Cortex of kidney (tissue), 1 donor: ENCODE measurements around the gene ZNF254.
"Not testable (repeated sequence)": the region's sequence is repeated elsewhere in the genome, so short reads cannot be mapped to it uniquely, and the experiment has no call there.

Source experiments
- DNase-seq: peaks from one replicate; lab custom pipeline; 2025; lab: John Stamatoyannopoulos, UW

ZNF254 gene

GRCh38 chr19:24086974-24087595, at the start of gene ZNF254:
ZNF254 (plus strand) TSS chr19:24087187; CDS start chr19:24087308, 121 bp downstream.
- DNase-seq: no peak

DNA sequence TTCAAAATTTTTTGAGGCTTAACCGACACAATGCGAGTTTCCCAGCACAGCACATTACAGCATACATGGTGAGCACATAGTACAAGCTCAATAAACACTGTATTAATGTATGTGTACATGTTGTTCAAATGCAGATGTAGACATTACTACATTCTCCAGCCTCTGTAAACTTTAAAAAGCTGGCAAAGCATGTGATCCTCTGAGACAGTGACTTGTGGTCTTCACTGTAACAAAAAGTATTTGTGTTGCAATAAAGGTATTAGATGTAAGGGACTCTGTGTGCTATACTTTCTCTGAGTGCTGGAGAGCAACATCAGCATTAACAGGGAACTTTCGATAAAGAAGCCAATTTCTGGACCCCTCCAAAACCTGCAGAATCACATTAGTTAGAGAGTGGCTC, 46.4 kb upstream of the ZNF254 start:
- no peak for DNase-seq

DNA sequence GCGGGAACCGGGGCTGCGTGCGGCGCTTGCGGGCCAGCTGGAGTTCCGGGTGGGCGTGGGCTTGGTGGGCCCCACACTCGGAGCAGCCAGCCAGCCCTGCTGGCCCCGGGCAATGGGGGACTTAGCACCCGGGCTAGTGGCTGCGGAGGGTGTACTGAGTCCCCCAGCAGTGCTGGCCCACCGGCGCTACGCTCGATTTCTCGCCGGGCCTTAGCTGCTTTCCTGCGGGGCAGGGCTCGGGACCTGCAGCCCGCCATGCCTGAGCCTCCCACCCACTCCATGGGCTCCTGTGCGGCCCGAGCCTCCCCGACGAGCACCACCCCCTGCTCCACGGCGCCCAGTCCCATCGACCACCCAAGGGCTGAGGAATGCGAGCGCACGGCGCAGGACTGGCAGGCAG, 45.7 kb upstream of the ZNF254 start:
- DNase-seq: not testable (repeated sequence)

GRCh38 chr19:24046550-24046949, 40.4 kb upstream of the ZNF254 start:
- no peak for DNase-seq

DNA sequence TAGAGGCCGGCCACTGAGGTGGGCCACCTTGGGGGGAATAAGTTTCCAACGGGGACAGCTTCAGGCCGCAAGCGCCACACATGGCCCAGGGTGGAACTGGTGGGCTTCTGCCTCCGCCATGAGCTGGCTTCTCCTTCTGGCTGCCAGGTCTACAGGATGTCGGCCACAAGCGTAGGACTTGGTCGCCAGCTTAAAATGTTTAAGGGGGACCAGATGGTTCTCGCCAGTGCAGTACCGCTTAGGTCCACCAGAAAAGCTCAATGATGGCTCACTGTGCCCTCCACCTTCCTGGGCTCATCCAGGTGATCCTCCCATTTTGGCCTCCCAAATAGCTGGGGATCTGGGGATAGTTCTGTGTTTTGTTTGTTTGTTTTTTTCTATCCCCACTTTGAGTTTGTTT, 38.7 kb upstream of the ZNF254 start:
- no peak for DNase-seq

- DNase-seq: no peak
Measured at GRCh38 chr19:24049537-24049936, 37.5 kb upstream of the ZNF254 start.

DNA sequence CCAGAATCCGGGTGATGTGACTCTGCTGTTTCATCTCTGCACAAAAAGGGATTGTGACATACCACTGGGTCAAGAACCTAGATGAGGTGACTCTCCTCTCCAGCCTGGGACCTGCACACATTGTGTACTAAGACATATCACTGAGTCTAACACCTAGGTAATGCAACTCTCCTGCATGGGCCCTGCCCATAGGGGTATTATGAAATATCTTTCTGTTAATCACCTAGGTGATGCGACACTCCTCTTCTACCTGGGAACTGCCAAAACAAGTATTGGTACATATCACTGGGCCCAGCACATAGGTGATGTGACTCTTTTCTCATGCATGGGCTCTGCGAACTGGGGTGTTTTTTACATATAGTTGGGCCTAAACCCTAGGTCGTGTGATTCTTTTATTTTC, 35.5 kb upstream of the ZNF254 start:
- DNase-seq: no peak

DNA sequence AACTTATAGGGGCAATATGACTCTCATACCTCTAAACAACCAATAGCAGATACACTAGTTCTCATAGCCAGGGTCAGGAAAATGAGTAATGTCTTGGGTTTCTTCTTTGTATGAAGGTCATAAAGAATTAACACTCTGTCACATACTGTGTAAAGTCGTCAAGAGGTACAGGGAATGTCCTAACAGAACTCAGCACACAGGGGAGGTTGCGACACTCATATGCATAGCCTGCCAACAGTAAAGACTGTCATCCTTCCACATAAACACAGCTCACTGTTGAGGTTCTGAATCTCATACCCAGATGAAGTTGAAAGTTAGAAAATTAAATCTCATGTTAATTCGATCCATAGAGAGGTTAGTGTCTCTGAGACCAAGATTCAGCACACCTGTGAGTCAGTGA, 34.2 kb upstream of the ZNF254 start:
- DNase-seq: no peak

DNA sequence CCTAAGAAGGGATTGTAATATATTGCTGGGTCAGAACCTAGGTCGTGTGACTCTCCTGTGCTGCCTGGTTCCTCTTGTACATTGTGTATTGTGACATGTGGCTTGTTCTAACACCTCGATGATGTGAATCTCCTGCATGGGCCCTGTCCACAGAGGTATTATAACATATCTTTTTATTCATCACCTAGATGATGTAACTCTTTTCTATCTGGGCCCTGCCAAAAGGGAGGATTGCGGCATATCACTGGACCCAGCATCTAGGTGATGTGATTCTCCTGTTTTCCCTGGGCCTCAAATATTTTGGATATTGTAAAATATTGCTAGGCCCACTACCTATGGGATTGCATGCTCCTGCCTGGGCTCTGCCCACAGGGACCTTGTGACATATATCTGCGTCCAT, 33.4 kb upstream of the ZNF254 start:
- no peak for DNase-seq

- no peak for DNase-seq
Measured at GRCh38 chr19:24054044-24054935, 32.7 kb upstream of the ZNF254 start.

- DNase-seq: no peak
Measured at GRCh38 chr19:24055548-24055947, 31.4 kb upstream of the ZNF254 start.

GRCh38 chr19:24057144-24057543, 29.8 kb upstream of the ZNF254 start:
- no peak for DNase-seq

DNA sequence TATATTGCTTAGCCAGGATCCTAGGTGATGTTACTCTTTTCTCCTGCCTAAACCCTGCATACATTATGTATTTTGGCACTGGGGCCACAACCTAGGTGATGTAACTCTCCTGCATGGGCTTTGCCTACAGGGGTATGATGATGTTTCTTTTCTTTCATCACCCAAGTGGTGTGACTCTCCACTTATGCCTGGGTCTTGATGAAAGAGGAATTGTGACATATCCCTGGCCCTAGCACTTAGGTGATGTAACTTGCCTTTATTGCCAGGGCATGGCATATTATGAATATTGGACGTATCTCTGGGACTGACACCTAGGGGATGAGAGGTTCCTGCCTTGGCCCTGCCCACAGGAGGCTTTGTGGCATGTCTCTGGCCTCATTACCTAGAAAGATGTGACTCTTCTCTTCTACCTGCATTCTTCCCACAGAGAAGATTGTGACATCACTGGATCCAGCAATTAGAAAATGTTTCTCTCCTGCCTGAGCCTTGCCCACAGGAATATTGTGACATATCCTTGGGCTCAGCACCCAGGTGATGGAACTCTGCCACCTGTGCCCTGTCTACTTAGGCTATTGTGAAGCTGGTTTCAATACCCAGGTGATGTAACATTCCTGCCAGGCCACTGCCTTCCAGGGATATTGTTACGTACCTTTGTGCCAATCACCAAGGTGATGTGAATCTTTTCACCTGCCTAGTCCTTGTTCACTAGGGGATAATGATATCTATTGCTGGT, 27.3 kb upstream of the ZNF254 start:
- DNase-seq: no peak

DNA sequence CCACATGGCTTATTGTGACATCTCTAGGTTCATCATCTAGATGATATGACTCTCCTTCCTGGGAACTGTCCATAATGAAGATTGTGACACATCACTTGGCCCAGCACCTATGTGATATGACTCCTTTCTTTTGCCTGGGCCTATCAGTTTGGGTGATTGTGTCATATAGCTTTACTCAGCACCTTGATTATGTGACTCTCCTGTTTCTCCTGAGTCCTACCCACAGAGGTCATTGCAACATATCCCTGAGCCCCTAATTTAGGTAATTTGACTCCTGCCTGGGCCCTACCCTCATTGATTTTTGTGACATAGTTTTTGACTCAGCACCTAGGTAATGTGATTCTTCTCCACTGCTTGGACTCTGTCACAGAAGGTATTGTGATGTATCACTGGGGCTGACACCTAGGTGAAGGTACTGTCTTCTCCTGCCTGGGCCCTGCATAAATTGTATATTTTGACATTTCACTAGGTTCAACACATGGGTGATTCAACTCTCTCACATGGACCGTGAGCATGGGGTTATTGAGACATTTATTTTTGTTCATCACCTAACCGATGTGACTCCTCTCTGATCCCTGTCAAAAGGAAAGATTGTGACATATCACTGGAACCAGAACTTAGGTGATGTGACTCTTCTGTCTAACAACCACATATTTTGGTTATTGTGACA, 26.2 kb upstream of the ZNF254 start:
- no peak for DNase-seq

DNA sequence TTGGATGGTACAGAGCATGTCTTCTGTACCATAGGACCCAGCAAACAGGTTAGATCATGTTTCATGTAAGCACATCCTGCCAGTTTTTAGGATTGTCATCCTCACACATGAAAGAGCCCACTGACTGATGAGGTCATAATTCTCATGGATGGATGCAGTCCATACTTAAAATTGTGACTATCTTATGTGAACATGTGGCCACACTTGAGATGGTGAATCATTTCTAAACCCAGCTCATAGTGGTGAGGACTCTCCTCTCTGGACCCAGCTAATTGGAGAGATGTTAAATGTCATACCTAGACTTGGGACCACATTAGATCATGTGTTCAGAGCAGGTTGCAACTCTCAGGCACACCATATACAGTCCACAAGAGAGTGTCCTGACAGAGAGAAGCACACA, 24.8 kb upstream of the ZNF254 start:
- DNase-seq: no peak

DNA sequence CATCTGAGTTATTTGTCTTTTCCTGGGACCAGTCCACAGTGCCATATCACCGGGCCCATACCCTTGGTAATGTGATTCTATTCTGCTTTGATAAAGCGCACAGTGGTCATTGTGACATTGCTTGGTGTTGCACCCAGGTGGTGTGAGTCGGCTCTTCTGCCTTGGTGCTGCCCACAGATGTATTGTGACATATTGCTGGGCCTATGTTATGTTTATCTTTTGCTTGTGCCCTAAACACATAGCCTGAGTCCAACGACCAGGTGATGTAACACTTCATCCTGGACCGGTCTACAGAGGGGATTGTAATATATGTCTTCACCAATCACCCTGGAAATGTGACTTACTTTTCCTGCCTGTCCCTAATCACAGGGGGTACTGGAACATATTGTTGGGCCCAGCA, 23.7 kb upstream of the ZNF254 start:
- DNase-seq: no peak

- DNase-seq: no peak
Measured at GRCh38 chr19:24064175-24064574, 22.8 kb upstream of the ZNF254 start.

DNA sequence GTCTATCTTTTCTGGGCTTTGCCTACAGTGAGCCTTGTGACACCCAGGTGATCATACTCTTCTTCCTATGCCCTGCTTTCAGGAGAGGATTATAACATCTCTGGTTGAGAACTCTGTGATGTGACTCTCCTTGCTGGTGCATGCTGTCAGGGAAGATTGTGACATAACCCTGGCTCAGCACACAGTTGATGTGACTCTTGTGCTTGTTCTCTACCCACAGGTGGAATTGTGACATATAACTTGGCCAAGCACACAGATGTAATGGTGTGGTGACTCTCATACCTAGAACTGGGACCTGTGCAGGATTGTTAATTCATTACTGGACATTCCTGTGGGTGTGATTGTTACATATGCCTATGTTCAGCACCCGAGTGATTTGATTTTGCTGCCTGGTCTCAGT, 21.7 kb upstream of the ZNF254 start:
- DNase-seq: no peak

- DNase-seq: no peak
Measured at GRCh38 chr19:24065865-24066604, 21.0 kb upstream of the ZNF254 start.

DNA sequence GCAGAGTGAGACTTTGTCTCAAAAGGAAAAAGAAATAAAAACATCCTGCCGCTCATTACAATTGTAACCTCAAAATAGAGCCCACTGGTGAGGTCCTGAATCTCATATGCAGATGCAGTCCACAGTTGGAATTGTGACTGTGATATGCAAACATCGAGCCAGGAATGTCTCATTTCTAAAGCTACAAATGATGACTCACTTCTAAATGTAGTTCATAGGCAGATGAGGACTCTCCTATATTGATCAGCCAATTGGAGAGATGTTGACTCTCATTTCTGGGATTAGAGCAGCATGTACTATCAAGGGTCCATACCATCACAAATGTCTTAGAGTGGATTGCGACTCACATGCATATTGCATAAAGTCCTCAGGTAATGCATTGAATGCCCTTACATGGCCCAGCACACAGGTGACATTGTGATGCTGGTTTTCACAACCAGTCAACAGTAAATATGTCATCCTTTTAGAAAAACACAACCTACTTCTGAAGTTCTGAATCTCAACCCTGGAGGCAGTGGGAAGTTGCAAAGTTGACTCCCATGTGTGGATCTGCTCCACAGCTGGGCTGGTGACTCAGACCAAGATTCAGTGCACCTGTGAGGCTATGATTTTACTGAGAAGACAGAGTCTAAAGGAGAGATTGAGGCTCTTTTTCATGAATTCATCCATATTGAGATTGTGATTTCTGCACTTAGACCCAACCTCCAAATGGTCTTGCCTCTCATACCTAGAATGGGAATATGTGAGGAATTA, 16.9 kb upstream of the ZNF254 start:
- DNase-seq: no peak

- DNase-seq: no peak
Measured at GRCh38 chr19:24071078-24071477, 15.9 kb upstream of the ZNF254 start.
